AG04450 (cell line): Measurements from ENCODE around the gene PON3. TPM values are rescaled to one million over a fixed set of nuclear protein-coding genes. Genes with fewer than 3 reads are reported as not detected.

Experiments
- CTCF ChIA-PET: fragments of 300-600, 350-600 bp; formaldehyde crosslinking; extraction: SDS; loops from one replicate; lab custom pipeline; 2022; ENCODE audit warnings: antibody characterized with exemption, inconsistent platforms; lab: Charles Lee
- POLR2A ChIA-PET: fragments of 350-600 bp; formaldehyde crosslinking; extraction: SDS; loops from one replicate; lab custom pipeline; 2021; ENCODE audit warnings: antibody characterized with exemption, inconsistent platforms; lab: Yijun Ruan, JAX
- DNase-seq: peaks from one replicate; pipeline ENCODE4 v3.0.0-alpha.2; 2011; ENCODE audit warnings: low read depth, low spot score
- H3K27ac ChIP-seq: one replicate; pipeline ENCODE4 v1.5.1; 2012; ENCODE audit warnings: low read depth, low read length, control low read depth
- H3K27me3 ChIP-seq: one replicate; pipeline ENCODE4 v1.6.0; 2012; ENCODE audit warnings: low read length; ENCODE audit not compliant: control insufficient read depth, insufficient read depth
- H3K4me3 ChIP-seq: 2 replicates; pipeline ENCODE4 v1.5.1; 2011; ENCODE audit warnings: mild to moderate bottlenecking, low read depth, low read length, control low read depth
- H3K9me3 ChIP-seq: 2 replicates; pipeline ENCODE4 v1.5.1; 2012; ENCODE audit warnings: low read length; ENCODE audit not compliant: control insufficient read depth, insufficient read depth
- polyA plus RNA-seq: library from polyadenylated mRNA; depleted of rRNA; stranded (reverse); fragments of >200 nt; gene quantifications from 2 replicates; pipeline ENCODE4 v1.2.3, GENCODE V29; 2011
- TF ChIP-seq, protein P1 (sequence below): IDR thresholded peaks from 2 replicates; pipeline ENCODE4 v1.5.1; 2011; ENCODE audit warnings: low read depth, low read length, control low read depth, inconsistent platforms

Gene PON3
- polyA plus RNA-seq, 1 experiment: 0.20 TPM

DNA sequence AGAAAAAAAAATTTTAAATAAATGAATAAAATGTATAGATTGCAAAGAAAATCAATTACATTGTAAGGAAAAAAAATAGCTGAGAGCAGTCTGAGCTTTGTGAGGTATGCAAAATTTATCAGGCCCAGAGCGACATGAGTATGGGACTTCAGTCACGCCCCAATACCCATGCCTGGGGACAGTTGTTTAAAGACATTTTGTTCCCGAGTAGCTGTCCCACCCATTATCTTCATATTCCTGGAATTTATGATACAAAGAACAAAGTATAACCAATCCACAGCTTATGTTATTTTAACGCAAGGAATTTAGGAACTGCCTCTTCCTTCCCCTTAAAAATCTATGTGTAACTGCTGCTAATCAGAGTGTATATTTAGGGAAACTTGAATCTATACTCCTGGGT, 40.2 kb upstream of the PON3 start:
- H3K9me3 ChIP-seq: no peaks in the 10 kb centered on the region
- ChIA-PET CTCF (interaction anchor here (0.7 to 3.1 kb wide), 2 partner anchors 40 to 75 kb away, joined by 4 to 16 read pairs; no protein-coding TSS in a partner anchor), POLR2A (no interaction called here)
- H3K27ac ChIP-seq: no peak overlapping the region
- no peak overlapping the region for H3K4me3 ChIP-seq
- no peak for DNase-seq
- no peaks in the 10 kb centered on the region for H3K27me3 ChIP-seq
- TF ChIP-seq, protein P1, sequence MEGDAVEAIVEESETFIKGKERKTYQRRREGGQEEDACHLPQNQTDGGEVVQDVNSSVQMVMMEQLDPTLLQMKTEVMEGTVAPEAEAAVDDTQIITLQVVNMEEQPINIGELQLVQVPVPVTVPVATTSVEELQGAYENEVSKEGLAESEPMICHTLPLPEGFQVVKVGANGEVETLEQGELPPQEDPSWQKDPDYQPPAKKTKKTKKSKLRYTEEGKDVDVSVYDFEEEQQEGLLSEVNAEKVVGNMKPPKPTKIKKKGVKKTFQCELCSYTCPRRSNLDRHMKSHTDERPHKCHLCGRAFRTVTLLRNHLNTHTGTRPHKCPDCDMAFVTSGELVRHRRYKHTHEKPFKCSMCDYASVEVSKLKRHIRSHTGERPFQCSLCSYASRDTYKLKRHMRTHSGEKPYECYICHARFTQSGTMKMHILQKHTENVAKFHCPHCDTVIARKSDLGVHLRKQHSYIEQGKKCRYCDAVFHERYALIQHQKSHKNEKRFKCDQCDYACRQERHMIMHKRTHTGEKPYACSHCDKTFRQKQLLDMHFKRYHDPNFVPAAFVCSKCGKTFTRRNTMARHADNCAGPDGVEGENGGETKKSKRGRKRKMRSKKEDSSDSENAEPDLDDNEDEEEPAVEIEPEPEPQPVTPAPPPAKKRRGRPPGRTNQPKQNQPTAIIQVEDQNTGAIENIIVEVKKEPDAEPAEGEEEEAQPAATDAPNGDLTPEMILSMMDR: no peak

DNA sequence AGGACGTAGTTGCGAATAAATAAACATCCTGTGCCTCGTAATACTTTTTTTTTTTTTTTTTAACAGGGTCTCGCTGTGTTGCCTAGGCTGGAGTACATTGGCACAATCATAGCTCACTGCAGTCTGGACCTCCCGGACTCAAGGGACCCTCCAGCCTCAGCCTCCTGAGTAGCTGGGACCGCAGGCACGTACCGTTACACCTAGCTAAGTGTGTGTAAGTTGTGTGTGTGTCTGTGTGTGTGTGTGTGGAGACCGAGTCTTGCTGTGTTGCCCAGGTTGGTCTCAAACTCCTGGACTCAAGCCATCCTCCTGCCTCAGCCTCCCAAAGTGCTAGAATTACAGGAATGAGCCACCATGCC, 39.2 kb upstream of the PON3 start:
- no peaks in the 10 kb centered on the region for H3K9me3 ChIP-seq
- peak overlapping the region; percentile 72 for H3K27ac ChIP-seq
- peak overlapping the region; percentile 73 for H3K4me3 ChIP-seq
- CTCF ChIA-PET: interaction anchor here (0.6 to 3.1 kb wide), 3 partner anchors 10 to 952 kb away, joined by 3 to 16 read pairs (median 8); no protein-coding TSS in a partner anchor
- TF ChIP-seq, protein P1: no peak
- no peak for DNase-seq
- H3K27me3 ChIP-seq: no peaks in the 10 kb centered on the region
- POLR2A ChIA-PET: interaction anchor here (0.7 to 0.9 kb wide), 2 partner anchors 14 to 408 kb away, joined by 4 to 7 read pairs; no protein-coding TSS in a partner anchor

DNA sequence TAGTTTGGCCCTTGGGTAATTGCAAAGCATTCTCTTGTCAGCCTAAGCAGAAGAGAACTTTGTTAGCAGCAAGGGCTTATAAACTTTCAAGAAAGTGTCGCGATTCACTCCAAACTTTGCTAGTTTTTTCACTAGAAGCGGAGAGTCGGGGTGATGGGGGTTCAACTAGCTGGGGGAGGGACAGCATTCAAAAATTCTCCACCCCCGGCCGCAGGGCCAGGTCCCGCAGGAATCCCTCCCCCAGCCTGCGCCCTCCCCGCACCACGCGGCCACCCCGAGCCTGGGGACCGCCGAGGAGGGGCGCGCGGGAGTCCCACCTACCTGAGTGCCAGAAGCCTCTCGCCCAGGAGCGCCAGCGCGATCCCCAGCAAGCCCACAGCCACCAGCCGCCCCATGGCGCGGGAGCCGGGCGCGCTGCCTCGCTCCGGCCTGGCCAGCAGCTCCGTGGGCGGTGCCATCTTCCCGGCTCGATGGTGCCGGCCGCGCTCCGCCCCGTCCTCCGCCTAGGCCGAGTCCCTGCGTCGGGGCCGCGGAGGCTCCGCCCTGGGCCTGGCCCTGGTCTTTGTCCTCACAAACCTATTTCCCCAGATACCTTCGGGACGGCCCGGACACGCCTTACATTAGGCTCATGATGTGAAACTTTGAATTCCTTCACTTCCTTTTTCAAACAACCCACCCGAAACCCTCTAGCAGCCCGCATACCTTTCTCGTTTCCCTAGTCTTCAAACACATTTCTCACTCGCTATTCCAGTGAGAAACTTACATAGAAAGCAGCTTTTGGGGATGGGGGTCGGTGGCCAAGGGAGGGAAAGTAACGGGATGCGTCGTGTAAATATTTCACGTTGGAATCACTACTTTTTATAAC, 38.6 kb upstream of the PON3 start, which contains the start of gene PON2:
TSS of gene PON2 (minus strand) at position 472 of the 865 bp plus-strand sequence. CDS start at position 395, 77 bp downstream.
- DNase-seq: peak; percentile 34
- TF ChIP-seq, protein P1: no peak
- ChIA-PET POLR2A (interaction anchor here (0.7 to 0.9 kb wide), 2 partner anchors 13 to 408 kb away, joined by 4 to 7 read pairs; no protein-coding TSS in a partner anchor), CTCF (interaction anchor here (1.1 to 3.1 kb wide), 2 partner anchors 9 to 42 kb away, joined by 8 to 16 read pairs; no protein-coding TSS in a partner anchor)
- peak within 1 kb of the TSS; percentile 73 for H3K4me3 ChIP-seq
- H3K9me3 ChIP-seq: no peaks in the 10 kb centered on the region
- no peaks in the 10 kb centered on the region for H3K27me3 ChIP-seq
- peak within 1 kb of the TSS; percentile 72 for H3K27ac ChIP-seq

DNA sequence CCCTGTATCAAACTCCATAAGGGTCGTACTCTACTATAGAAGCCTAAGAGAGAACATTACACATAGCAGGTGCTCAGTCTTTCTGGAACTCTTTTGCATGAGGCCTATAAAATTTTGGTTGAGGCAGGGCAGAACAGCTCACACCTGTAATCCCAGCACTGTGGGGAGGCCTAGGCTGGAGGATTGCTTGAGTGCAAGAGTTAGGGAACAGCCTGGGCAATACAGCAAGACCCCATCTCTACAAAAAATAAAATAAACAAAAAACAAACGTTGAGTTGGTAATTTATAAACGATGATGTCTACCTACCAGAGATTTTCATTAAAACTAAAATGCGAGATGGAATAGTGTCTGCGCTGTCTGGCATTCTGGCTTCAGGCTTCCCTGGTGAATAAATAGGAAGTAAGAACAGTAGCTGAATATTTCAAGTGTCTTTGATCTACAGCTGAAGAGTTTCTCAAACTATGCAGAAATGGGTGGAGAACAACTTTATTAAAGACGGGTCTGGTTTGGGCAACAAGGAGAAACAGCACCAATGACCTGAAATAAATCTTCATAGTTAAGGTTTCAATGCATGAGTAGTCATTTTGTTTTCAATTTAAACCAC, 37.9 kb upstream of the PON3 start:
- Histone ChIP-seq H3K27ac (no peak overlapping the region), H3K9me3 (no peaks in the 10 kb centered on the region), H3K4me3 (peak overlapping the region; percentile 73), H3K27me3 (no peaks in the 10 kb centered on the region)
- no peak for DNase-seq
- ChIA-PET POLR2A (no interaction called here), CTCF (interaction anchor here (3.1 kb wide), 1 partner anchor 43 kb away, joined by 16 read pairs; no protein-coding TSS in a partner anchor)
- TF ChIP-seq, protein P1: no peak

DNA sequence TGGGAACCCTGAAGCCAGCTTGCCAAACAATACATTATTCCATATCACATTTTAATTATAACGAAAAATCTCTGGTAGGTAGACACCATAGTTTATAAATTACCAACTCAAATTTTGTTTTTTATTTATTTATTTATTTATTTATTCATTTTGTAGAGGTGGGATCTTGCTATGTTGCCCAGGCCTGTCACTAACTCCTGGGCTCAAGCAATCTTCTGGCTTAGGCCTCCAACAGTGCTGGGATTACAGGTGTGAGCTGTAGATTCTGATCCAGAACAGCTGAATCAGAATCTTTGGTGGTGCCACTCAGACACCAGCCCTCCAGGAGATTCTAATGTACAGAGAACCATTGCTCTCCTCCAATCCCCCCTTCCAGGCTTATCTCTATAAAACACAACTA, 37.0 kb upstream of the PON3 start:
- H3K9me3 ChIP-seq: no peaks in the 10 kb centered on the region
- no peak for DNase-seq
- no peak overlapping the region for H3K27ac ChIP-seq
- POLR2A ChIA-PET: no interaction called here
- CTCF ChIA-PET: no interaction called here
- no peaks in the 10 kb centered on the region for H3K27me3 ChIP-seq
- H3K4me3 ChIP-seq: no peak overlapping the region
- TF ChIP-seq, protein P1: no peak
